Caco-2 (cell line): Measurements from ENCODE around the gene AMHR2. TPM values are rescaled to one million over a fixed set of nuclear protein-coding genes. Genes with fewer than 3 reads are reported as not detected.
"Not testable (repeated sequence)": the region's sequence is repeated elsewhere in the genome, so short reads cannot be mapped to it uniquely, and the experiment has no call there.

Experiments used
- BruUV-seq: library from RNA; stranded (reverse); fragments of 400-500 nt; replicated peaks from 2 replicates; lab custom pipeline; 2021; lab: Mats Ljungman, UMichigan
- CTCF ChIA-PET: fragments of 300-600 bp; sonication (Branson Sonifier 250); formaldehyde crosslinking; loops from one replicate; lab custom pipeline; 2022; ENCODE audit warnings: antibody characterized with exemption; lab: Charles Lee
- POLR2A ChIA-PET: fragments of 300-600 bp; sonication (Branson Sonifier 250); formaldehyde crosslinking; loops from one replicate; lab custom pipeline; 2022; ENCODE audit warnings: antibody characterized with exemption; lab: Charles Lee
- DNase-seq, 2 experiments: peaks; one replicate each; pipeline versions ENCODE4 v3.0.0 to v3.0.0-alpha.2; 2020 to 2022
- H3K27me3 ChIP-seq: replicated peaks from 2 replicates; pipeline ENCODE4 v1.6.0; 2011; ENCODE audit warnings: low read length; ENCODE audit not compliant: control insufficient read depth, insufficient read depth
- H3K36me3 ChIP-seq: 2 replicates; pipeline ENCODE4 v1.5.1; 2011; ENCODE audit warnings: low read length; ENCODE audit not compliant: control insufficient read depth, insufficient read depth
- H3K4me1 ChIP-seq: fragments of 250-450 bp; sonication (Bioruptor Pico); 2 replicates; pipeline ENCODE4 v1.5.1; 2020; ENCODE audit warnings: mild to moderate bottlenecking
- H3K4me3 ChIP-seq: 2 replicates; pipeline ENCODE4 v1.5.1; 2011; ENCODE audit warnings: low read depth, mild to moderate bottlenecking, control low read depth, low read length
- H3K9me3 ChIP-seq: fragments of 250-450 bp; sonication (Bioruptor Pico); 2 replicates; pipeline ENCODE4 v1.5.1; 2020; ENCODE audit warnings: mild to moderate bottlenecking, moderate library complexity
- H3K27ac Mint-ChIP-seq: one replicate; pipeline ENCODE4 v1.8.0; 2022; ENCODE audit warnings: mixed read lengths; ENCODE audit not compliant: unreplicated experiment
- H3K27me3 Mint-ChIP-seq: one replicate; pipeline ENCODE4 v1.8.0; 2022; ENCODE audit warnings: mixed read lengths; ENCODE audit not compliant: insufficient read depth, unreplicated experiment
- H3K36me3 Mint-ChIP-seq: one replicate; pipeline ENCODE4 v1.8.0; 2022; ENCODE audit warnings: mild to moderate bottlenecking, mixed read lengths; ENCODE audit not compliant: insufficient read depth, unreplicated experiment
- H3K4me1 Mint-ChIP-seq: one replicate; pipeline ENCODE4 v1.8.0; 2022; ENCODE audit warnings: low read depth, mixed read lengths; ENCODE audit not compliant: unreplicated experiment
- H3K4me3 Mint-ChIP-seq: one replicate; pipeline ENCODE4 v1.8.0; 2022; ENCODE audit warnings: mild to moderate bottlenecking, moderate library complexity, mixed read lengths; ENCODE audit not compliant: unreplicated experiment
- H3K9me3 Mint-ChIP-seq: one replicate; pipeline ENCODE4 v1.8.0; 2022; ENCODE audit warnings: mixed read lengths; ENCODE audit not compliant: unreplicated experiment
- intact Hi-C: fragments of 100-400 bp; cut with micrococcal nuclease; formaldehyde crosslinking; loops from one replicate; pipeline ENCODE4 v1.10.0; 2022; ENCODE audit not compliant: unreplicated experiment
- total RNA-seq: library from RNA; stranded (reverse); gene quantifications from 2 replicates; pipeline ENCODE4 v1.2.3, GENCODE V29; 2022
- TF ChIP-seq, protein P1 (sequence below), 2 experiments: fragments of 200-600 bp in 1 of 2; IDR thresholded peaks; 1 replicate in 1 of 2; 2 replicates in 1 of 2; pipeline versions ENCODE4 v1.5.1 to v1.8.0; 2011 to 2022; ENCODE audit warnings: antibody characterized with exemption in 1 of 2, control low read depth in 1 of 2, inconsistent platforms in 1 of 2, low read depth in 1 of 2, low read length in 1 of 2, mild to moderate bottlenecking in 1 of 2, moderate library complexity in 1 of 2; ENCODE audit not compliant: insufficient read depth in 1 of 2, severe bottlenecking in 1 of 2, unreplicated experiment in 1 of 2

AMHR2 gene
- total RNA-seq, 1 experiment from 2014 or later: 0.48 TPM

DNA sequence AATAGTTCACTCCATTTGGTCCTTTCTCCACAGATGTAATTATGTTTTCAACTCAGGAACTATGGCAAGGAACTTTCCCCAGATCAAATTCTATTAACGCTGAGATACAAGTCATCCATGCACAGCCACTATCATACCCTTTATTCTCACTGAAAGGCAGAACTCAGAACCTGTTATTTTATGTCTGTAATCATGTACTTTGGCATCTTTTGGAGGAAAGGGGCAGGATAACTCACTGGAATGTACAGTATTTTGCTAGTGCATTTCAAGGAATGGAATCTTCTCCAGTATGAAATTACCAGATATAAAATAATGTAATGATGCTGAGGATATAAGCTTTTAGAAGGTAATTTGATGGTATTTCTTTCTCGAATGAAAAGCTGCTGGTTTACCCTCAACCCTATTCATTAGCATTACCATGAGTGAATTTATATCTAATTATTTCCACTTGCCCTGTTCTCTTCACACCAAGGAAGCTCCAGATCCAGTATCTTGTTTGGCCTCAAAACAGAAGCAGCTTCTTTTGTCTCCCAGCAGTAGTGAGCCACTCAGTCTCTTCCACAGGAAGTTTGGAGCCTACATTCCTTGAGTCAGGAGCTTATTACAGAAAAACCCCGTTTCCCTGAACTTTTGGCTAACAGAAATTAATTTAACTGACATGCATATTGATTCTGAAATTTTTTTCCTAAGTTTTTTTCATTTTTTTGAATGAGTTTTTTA lies 10.0 kb upstream of the AMHR2 start:
- H3K4me1 Mint-ChIP-seq: peaks cover 10% of the 10 kb centered on the region
- H3K9me3 ChIP-seq: no peaks in the 10 kb centered on the region
- H3K36me3 Mint-ChIP-seq: peaks cover 34% of the 10 kb centered on the region
- H3K4me1 ChIP-seq: peaks cover 4% of the 10 kb centered on the region; the same call in 1 of the 2 replicates
- ChIA-PET POLR2A (no interaction called here), CTCF (interaction anchor here (0.7 kb wide), 1 partner anchor 68 kb away, joined by 4 read pairs; no protein-coding TSS in a partner anchor)
- intact Hi-C loops: no loop called here
- no TSS peak for BruUV-seq
- no peaks in the 10 kb centered on the region for H3K9me3 Mint-ChIP-seq
- no peak overlapping the region for H3K27ac Mint-ChIP-seq
- DNase-seq: no peak
- no peaks in the 10 kb centered on the region; the same call in 1 of the 2 replicates for H3K36me3 ChIP-seq
- no peak overlapping the region for H3K4me3 Mint-ChIP-seq
- no peak overlapping the region for H3K4me3 ChIP-seq
- no peaks in the 10 kb centered on the region for H3K27me3 Mint-ChIP-seq
- H3K27me3 ChIP-seq: no peaks in the 10 kb centered on the region
- TF ChIP-seq, protein P1, sequence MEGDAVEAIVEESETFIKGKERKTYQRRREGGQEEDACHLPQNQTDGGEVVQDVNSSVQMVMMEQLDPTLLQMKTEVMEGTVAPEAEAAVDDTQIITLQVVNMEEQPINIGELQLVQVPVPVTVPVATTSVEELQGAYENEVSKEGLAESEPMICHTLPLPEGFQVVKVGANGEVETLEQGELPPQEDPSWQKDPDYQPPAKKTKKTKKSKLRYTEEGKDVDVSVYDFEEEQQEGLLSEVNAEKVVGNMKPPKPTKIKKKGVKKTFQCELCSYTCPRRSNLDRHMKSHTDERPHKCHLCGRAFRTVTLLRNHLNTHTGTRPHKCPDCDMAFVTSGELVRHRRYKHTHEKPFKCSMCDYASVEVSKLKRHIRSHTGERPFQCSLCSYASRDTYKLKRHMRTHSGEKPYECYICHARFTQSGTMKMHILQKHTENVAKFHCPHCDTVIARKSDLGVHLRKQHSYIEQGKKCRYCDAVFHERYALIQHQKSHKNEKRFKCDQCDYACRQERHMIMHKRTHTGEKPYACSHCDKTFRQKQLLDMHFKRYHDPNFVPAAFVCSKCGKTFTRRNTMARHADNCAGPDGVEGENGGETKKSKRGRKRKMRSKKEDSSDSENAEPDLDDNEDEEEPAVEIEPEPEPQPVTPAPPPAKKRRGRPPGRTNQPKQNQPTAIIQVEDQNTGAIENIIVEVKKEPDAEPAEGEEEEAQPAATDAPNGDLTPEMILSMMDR (IDR thresholded peaks at IDR 0.05; ENCODE audit: insufficient read depth in 1 of 2, low read depth in 1 of 2, low read length in 1 of 2, severe bottlenecking in 1 of 2, unreplicated experiment in 1 of 2): no peak

DNA sequence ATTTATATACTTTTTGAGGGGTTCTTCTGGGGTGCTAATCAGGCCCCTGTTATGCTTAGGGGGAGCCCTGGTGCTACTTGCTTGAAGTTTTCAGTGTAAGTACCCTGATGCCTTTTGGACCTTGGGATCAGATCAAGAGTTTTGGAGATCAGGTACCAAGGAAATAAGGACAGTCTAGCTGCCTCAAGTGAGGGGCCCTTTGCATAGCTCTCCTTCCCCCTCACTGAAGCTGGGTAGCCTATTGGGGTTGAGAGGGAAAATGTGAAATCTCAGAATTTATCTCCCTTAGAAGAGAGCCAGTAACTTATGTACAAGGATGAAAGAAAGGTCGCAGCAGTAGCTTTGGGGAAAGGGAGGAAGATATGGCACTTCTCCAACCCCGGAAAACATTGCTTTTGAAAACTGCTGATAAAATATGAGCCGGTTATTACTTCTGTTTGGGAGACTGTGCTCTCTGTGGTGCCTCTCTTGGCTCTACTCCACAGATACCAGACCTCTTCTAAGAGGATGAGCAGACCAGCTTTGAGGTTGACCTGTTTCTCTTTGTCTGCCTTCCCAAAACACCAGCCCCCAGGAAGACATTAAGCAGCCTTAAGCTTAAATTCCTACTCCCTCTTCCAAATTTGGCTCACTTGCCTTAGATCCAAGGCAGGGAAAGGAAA lies 8.8 kb upstream of the AMHR2 start:
- POLR2A ChIA-PET: no interaction called here
- no peaks in the 10 kb centered on the region for H3K9me3 ChIP-seq
- intact Hi-C loops: no loop called here
- no peaks in the 10 kb centered on the region for H3K9me3 Mint-ChIP-seq
- no TSS peak for BruUV-seq
- no peaks in the 10 kb centered on the region for H3K27me3 Mint-ChIP-seq
- TF ChIP-seq, protein P1 (IDR thresholded peaks at IDR 0.05; ENCODE audit: insufficient read depth in 1 of 2, low read depth in 1 of 2, low read length in 1 of 2, severe bottlenecking in 1 of 2, unreplicated experiment in 1 of 2): no peak
- H3K4me1 Mint-ChIP-seq: peaks cover 21% of the 10 kb centered on the region
- no peak overlapping the region for H3K4me3 ChIP-seq
- H3K36me3 Mint-ChIP-seq: peaks cover 22% of the 10 kb centered on the region
- H3K27ac Mint-ChIP-seq: no peak overlapping the region
- CTCF ChIA-PET: interaction anchor here (0.6 kb wide), 1 partner anchor 10 kb away, joined by 3 read pairs; no protein-coding TSS in a partner anchor
- DNase-seq: no peak
- H3K36me3 ChIP-seq: no peaks in the 10 kb centered on the region; the same call in 1 of the 2 replicates
- no peaks in the 10 kb centered on the region for H3K27me3 ChIP-seq
- no peak overlapping the region for H3K4me3 Mint-ChIP-seq
- H3K4me1 ChIP-seq: peaks cover 4% of the 10 kb centered on the region; the same call in 1 of the 2 replicates

DNA sequence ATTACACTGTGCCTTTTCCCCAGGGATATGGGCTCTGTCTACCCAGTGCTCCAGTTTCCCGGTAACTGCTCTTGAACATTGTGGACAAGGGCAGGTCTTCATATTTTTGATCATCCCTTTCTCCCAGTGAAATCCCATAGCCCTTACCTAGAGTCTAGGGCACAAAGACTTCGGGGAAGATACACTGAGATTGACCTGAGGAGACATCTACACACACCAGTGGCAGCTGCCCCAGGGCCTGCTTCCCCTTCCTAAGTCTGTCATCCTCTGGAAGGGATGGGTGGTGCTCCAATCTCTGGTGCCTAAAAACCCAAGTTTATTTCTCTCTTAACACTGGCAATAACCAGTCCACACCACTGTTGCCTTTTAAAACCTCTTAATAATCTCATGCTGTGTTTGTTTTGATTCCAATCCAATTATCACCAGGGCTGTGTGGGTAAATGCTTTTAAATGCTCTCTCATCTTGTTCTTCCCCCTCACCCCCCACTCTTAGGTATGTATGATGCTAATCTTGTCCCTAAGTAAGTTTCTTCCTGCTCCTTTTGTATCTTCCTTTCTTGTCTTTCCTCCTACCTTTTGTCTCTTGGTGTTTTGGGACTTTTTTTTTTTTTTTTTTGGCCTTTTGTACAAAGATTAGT lies 7.8 kb upstream of the AMHR2 start:
- peaks cover 10% of the 10 kb centered on the region for H3K4me1 ChIP-seq
- Mint-ChIP-seq H3K36me3 (peaks cover 17% of the 10 kb centered on the region), H3K4me1 (peaks cover 22% of the 10 kb centered on the region)
- intact Hi-C loops, H3K27me3 Mint-ChIP-seq, CTCF ChIA-PET, BruUV-seq, H3K36me3 ChIP-seq, DNase-seq, H3K4me3 ChIP-seq, POLR2A ChIA-PET, H3K27ac Mint-ChIP-seq, H3K9me3 ChIP-seq, H3K27me3 ChIP-seq, H3K4me3 Mint-ChIP-seq, H3K9me3 Mint-ChIP-seq: not testable (repeated sequence)

DNA sequence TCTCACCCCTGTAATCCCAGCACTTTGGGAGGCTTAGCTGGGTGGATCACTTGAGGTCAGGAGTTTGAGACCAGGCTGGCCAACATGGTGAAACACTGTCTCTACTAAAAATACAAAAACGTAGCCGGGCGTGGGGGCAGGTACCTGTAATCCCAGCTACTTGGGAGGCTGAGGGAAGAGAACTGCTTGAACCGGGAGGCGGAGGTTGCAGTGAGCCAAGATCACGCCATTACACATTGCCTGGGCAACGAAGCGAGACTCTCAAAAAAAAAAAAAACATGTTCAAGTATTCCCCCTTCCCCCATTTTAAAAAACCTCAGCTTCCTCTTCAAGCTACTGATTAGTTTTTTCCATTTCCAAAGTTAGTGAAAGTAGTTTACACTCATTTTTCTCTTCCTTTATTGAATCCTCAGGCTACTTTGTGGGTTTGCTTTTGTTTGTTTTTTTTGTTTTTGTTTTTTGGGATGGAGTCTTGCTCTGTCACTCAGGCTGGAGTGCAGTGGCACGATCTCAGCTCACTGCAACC lies 6.3 kb upstream of the AMHR2 start:
- H3K4me1 Mint-ChIP-seq: peaks cover 22% of the 10 kb centered on the region
- H3K36me3 ChIP-seq, H3K27me3 ChIP-seq, H3K27me3 Mint-ChIP-seq, H3K9me3 ChIP-seq, DNase-seq, BruUV-seq, intact Hi-C loops, H3K9me3 Mint-ChIP-seq, H3K27ac Mint-ChIP-seq, H3K36me3 Mint-ChIP-seq, H3K4me3 ChIP-seq, H3K4me3 Mint-ChIP-seq: not testable (repeated sequence)
- POLR2A ChIA-PET: interaction anchor here (0.6 to 0.9 kb wide), 4 partner anchors 24 to 102 kb away, joined by 3 read pairs; partner anchors contain the start of gene PRR13
- peaks cover 12% of the 10 kb centered on the region for H3K4me1 ChIP-seq
- CTCF ChIA-PET: interaction anchor here (0.6 to 1.5 kb wide), 3 partner anchors 55 to 316 kb away, joined by 4 to 6 read pairs (median 6); no protein-coding TSS in a partner anchor
